IPS-18c (cell line): ENCODE measurements around the gene LRRC7.

Experiments used
- H3K4me3 ChIP-seq: 2 replicates; pipeline ENCODE4 v1.7.0; 2013; ENCODE audit warnings: low read depth, mild to moderate bottlenecking, low read length, moderate library complexity; ENCODE audit not compliant: insufficient read depth
- H3K9me3 ChIP-seq: one replicate; pipeline ENCODE4 v1.6.1; 2013; ENCODE audit warnings: mild to moderate bottlenecking, low read length, moderate library complexity; ENCODE audit not compliant: control insufficient read depth, insufficient read depth

LRRC7 gene

DNA sequence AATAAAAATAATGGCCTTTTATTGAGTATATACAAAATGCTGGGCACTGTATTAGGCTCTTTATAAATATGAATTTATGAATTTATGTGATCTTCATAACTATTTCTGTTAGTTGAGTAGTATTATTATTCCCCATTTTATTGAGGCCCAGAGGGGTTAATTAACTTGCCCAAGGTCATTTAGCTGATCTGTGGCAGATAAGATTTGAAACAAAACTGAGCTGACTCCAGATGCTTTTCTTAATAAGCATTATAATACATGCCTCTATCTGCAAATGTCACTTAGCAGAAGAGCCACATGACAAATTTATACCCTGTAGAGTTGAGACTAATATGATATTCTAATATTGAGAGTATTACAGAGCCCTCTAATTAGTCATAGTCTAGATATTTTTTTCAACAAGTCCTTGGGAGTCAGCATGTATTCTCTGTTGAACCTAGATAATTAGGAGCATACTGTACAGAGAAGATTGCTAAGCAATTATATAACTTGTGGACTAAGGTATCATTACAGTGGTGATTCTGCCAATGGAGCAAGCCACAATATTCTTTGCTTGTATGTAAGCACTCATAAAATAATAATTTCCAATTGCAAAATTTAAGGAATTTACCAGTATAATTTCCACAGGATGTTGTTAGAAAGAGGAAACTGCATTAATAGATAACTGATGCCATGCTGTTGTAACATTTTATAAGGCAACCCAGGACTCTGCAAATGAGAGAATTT lies 525.7 kb downstream of the LRRC7 start:
- Histone ChIP-seq H3K4me3 (no peak overlapping the region), H3K9me3 (no peaks in the 10 kb centered on the region)

DNA sequence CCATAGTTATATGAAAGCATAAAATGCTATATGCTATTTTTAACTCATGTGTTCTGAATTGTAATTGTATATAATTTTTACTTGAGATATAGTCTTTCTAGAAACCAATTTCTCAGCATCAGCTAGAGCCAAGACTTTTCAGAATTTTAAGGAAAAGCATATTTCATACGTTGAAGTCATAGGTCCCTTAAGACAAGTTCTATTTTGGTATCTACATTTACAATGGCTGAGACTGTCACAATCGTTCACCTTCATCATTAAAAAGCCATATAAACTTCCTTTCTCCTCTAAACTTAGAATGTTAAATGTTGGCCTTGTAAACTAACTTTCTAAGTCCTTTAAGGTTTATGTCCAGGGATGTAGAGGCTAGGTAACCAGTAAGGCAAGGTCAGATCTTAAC lies 533.5 kb downstream of the LRRC7 start:
- H3K9me3 ChIP-seq = no peaks in the 10 kb centered on the region

DNA sequence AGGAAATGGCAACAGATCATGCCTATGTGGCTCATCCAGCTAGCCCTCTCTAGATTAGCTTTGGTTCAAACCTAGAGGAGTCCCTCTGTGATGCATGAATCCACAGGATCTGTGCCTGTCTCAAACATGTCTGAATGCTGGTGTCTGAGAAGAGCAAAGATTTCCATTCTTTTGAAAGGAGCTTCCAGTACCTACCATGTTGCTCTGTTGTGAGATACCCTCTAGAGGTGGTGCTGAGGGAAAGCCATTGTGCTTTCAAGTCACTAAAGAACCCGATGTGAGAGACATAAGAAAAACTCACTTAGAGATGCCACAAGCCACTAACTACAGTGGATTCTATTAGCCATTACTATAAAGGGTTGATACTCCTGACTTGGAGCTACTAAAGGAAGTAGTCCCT lies 534.1 kb downstream of the LRRC7 start:
- H3K4me3 ChIP-seq = no peak overlapping the region
- no peaks in the 10 kb centered on the region for H3K9me3 ChIP-seq

More for the DNA sequence above, 533.5 kb downstream of the LRRC7 start:
- H3K4me3 ChIP-seq = no peak overlapping the region

DNA sequence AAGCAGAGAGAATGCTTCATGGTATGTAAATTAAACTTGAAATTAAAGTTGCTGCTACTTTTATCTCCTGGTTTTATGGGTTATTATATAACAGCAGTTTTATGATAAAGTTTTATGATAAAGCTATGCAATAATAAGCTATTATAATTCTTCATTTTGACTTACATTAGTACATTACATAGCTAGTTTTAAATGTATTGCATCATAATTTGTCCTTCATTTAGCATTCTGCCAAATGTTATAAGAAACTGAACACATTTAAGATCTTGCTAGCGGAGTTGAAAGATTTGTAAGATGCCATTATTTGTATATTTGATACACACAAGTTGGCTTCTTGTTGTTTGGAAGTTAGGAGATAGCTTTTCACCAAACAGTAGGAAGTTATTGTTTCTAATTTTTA lies 536.0 kb downstream of the LRRC7 start:
- no peak overlapping the region for H3K4me3 ChIP-seq
- no peaks in the 10 kb centered on the region for H3K9me3 ChIP-seq

DNA sequence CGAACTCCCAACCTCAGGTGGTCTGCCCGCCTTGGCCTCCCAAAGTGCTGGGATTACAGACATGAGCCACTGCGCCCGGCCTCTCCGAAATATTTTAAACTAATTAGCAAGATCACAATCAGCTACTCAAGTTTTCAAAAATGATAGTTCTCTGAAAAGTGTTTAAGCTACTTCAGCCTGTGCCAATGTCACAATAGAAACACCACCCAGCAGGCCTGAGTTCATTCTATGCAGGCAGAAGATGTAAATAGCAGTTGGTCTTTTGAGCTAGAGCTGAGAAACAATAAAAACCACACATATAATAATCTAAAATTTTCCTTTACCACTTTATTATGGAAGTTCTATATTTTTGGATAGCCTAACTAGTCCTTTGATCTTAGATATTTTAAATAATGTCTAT lies 541.5 kb downstream of the LRRC7 start:
- Histone ChIP-seq H3K4me3 (no peak overlapping the region), H3K9me3 (no peaks in the 10 kb centered on the region)

DNA sequence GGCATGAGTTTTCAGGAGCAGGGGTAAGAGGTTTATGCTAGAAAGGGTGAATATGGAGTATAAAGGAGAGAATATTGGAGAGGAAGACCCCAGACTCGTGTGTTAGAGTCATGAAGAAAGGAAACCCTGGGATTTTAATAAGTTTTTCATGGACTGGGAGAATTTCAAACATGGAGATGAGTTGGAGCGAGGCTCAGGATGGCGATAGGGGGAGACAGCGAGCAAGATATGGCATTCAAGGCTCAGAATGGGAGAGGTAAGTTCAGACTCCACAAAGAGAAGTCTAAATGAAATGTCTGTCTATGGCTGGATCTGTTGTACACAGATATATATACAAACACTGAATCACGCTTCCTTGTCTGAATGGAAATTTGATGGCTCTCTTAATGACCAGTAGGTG lies 545.1 kb downstream of the LRRC7 start:
- Histone ChIP-seq H3K4me3 (no peak overlapping the region), H3K9me3 (no peaks in the 10 kb centered on the region)

DNA sequence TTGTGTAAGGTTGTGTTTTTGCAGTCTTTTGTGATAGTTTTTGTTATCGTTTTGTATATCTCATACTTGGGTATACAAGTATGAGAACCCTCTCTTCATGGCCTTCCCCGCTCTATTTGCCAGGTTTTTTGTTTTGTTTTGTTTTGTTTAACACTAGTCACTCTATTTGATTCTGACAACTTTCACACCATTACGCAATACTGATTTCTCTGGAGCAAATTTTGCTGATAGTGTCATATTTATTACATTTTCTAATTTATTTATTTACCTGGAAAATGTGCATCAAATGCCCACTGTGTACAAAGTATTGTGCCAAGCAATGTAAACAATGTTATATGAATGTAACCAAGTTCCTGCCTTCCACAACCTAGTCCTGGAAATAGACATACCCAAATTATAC lies 547.6 kb downstream of the LRRC7 start:
- Histone ChIP-seq H3K4me3 (no peak overlapping the region), H3K9me3 (no peaks in the 10 kb centered on the region)

DNA sequence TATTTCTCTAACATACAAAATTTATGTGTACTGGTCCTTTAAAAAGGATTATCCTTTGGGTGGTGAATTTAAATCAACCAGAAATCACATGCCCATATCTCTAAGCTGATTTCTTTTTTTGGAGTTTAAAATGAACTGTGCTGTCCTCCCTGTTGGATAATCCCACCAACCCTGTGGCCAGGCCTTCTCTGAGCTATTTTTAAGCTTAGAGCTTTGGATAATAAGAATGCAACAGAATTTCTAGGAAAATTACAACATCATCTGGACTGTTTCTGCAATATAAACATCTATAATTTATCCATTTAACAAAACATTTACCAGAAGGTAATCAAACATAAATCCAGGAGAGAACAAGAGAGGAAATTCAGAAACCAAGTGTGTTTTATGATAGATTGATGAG lies 549.3 kb downstream of the LRRC7 start:
- Histone ChIP-seq H3K9me3 (no peaks in the 10 kb centered on the region), H3K4me3 (no peak overlapping the region)

DNA sequence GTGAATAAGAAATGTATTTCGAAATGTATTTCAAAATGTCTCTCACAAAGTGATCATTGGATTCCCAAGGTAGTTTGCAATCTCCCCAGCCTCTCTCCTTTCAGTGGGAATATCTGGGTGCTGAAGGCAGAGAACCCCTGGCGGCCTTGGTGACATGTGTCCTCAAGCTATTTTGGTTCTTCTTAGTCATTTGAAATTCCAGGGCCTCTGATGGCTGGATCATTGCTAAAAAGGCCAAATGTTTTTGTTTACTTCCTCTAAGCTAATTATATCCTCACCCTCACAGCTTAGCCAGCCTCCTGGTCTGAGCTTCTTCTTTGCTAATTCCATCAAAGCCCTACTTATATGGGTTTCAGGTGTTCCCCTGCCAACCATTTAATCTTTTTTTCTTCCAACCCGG lies 566.4 kb downstream of the LRRC7 start:
- H3K9me3 ChIP-seq = no peaks in the 10 kb centered on the region
- H3K4me3 ChIP-seq = no peak overlapping the region

DNA sequence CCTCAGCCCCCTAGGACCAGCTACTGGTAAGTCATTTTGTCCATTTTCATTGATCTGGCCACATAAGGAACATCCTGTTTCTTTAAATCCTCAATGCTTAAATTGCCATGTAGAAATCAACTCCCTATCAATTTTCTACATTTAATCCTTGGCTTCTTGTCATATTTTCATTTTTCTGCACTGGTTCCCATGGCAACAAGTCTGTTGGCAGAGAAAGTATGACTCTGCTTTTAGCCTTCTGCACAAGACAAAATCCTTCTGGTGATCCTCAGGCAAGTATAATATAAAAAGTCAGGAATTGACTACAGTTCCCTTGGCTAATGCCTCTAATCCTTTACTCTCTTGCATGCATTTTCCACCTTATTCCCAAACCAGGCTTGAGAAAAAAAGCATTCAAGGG lies 572.6 kb downstream of the LRRC7 start:
- Histone ChIP-seq H3K4me3 (no peak overlapping the region), H3K9me3 (no peaks in the 10 kb centered on the region)

DNA sequence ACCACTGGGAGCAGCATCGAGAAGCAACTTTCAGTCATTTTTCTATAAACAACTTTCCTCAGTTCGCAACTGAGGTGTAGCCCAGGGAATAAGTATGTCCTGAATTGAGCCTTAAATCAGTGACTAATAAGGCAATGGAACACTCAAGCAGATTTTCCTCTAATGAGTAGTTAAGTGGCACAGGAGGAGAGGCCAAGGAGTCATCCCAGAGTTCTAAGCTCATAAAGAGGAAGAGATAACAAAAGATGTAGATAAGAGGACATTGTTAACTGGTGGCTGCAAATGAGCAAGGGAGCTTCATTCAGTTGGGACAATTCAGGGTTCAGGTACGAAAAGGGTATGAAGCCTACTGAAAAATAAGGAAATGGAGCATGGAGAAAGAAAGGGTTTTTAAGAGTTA lies 573.2 kb downstream of the LRRC7 start:
- no peak overlapping the region for H3K4me3 ChIP-seq
- H3K9me3 ChIP-seq = no peaks in the 10 kb centered on the region

DNA sequence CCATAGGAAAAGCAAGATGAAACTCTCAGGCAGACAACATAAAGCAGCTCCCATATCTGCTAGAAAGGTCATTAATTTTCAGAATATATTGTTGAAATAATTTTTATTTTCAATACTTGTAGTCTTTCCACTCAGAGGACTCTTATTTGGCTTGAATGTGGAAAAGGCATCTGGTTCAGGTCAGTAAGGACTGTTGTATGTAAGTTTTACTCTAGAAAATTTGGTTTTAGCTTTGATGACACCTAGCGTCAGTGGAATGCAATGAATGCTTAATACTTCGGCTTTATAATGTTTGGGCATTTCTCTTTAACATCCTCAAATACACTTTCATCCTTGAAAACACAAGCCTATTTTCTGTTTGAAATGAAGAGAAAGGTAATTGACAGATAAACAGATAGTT lies 574.4 kb downstream of the LRRC7 start:
- no peak overlapping the region for H3K4me3 ChIP-seq

DNA sequence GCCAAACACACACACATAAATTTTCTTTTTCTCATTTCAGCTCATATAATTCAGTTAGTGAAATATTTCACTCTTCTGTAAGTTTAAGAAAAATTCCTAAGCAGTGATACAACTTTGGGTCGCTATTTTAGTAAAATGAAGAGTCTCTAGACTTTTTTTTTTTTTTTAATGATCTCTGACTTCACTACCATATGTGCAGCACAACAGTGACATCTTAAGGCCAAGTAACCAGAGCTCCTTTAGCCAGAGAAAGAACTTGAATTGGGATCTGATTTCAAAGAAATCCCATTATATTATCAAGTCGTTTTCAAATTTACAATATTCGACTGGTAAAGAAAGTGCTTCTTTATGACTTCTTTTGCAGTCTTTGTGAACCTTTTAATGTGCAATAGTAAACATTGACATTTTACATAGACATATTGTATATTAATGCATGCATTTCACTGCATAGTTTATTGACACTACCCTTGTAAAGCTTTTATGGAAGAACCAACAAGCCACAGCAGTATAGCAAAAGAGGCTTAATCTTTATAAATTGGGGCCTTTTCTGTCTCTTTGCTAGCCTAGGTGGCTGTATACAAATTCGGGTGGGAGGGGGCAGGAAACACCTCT lies 575.4 kb downstream of the LRRC7 start:
- Histone ChIP-seq H3K9me3 (no peaks in the 10 kb centered on the region), H3K4me3 (no peak overlapping the region)

More for the DNA sequence above, 574.4 kb downstream of the LRRC7 start:
- no peaks in the 10 kb centered on the region for H3K9me3 ChIP-seq

DNA sequence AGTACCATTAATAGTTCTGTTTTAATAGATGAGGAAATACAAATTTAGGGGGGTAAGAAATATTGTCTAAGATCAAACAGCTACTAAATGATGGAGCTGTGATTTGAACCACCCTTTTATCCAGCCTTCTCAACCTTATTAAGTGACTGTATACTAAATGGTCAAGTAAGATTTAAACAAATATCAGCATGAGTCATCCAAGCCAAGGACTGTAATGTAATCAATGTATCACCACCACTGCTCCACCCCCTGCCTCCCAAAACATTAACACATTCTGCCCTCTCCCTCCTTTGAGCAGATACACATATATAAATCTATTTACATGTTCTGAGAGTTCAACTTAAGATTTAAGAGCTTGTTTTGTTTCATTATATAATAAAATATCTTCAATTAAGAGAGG lies 578.8 kb downstream of the LRRC7 start:
- Histone ChIP-seq H3K9me3 (no peaks in the 10 kb centered on the region), H3K4me3 (no peak overlapping the region)

DNA sequence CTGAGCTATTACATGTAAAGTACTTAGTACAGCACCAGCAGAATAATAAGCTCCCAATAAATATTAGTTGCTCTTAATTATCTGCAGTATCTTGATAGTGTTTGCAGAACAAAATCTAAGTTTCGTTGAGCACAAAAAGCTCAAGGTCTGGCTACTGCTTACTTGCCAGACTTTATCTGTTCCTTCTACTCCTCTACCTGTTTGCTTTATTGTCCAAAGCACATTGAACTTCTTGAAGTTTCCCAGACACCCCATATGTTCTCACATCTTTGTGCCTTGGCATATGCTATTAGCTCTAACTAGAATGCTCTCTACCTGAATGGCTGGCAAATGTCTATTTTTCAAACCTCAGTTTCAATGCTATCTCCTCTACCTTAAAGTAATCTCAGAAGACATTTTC lies 582.7 kb downstream of the LRRC7 start:
- Histone ChIP-seq H3K9me3 (no peaks in the 10 kb centered on the region), H3K4me3 (no peak overlapping the region)

DNA sequence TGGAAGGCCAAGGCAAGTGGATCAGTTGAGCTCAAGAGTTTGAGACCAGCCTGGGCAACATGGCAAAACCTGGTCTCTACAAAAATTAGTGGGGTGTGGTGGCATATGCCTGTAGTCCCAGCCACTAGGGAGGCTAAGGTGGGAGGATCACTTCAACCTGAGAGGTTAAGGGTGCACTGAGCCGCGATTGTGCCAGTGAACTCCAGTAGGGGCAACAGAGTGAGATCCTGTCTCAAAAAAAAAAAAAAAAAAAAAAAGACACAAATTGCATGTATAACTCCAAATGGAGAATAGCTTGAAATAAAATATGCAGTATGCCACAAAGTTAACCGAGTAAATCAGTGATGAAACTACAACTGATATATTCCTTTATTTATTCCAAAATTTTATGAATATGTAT lies 586.0 kb downstream of the LRRC7 start:
- Histone ChIP-seq H3K9me3 (no peaks in the 10 kb centered on the region), H3K4me3 (no peak overlapping the region)

DNA sequence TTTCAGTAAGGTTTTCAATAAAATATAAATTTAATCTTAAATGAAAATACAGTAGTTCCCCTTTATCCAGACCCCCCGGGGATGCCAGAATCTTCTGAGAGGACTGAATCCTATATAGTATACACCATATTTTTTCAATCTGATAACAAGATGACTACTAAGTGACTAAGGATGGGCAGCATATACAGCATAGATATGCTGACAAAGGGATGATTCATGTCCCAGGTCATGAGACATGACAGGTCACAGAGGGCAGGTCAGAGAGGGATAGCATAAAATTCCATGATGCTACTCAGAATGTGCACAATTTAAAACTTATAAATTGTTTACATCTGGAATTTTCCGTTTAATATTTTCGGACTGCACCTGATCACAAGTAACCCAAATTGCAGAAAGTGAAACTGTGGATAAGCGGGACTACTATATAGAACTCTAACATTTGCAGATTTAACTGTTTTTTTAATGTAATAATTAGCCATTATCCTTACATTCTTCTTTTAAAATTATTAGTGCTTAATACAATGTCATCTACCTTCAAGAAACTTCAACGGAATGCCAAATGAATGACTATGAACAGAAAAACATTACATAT lies 588.9 kb downstream of the LRRC7 start:
- Histone ChIP-seq H3K9me3 (no peaks in the 10 kb centered on the region), H3K4me3 (no peak overlapping the region)

DNA sequence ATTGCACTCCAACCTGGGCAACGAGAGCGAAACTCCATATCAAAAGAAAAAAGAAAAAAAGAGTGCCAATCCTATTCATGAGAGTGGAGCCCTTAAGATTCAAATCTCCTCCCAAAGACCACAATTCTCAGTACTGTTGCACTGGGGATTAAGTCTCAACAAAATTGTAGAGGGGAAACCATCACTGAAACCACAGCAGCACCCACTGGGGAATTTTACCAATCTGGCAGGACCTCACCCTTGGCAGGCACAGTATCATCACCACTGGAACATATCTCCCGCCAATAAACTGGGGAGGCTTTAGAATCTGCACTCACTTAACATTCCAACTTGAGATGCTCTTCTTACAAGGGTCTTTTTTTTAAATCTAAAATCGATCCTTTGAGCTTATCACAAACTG lies 596.6 kb downstream of the LRRC7 start:
- no peak overlapping the region for H3K4me3 ChIP-seq

More for the DNA sequence above, 596.6 kb downstream of the LRRC7 start:
- H3K9me3 ChIP-seq = no peaks in the 10 kb centered on the region
